ENCODE results near the gene RDH5. TPM values are rescaled to one million over a fixed set of nuclear protein-coding genes. Genes with fewer than 3 reads are reported as not detected.
A peak's percentile ranks its signal among the peaks of the same experiment; 100 is the strongest.

RDH5 gene
- total RNA-seq, 1 experiment from 2014 or later: 6.0 TPM

DNA sequence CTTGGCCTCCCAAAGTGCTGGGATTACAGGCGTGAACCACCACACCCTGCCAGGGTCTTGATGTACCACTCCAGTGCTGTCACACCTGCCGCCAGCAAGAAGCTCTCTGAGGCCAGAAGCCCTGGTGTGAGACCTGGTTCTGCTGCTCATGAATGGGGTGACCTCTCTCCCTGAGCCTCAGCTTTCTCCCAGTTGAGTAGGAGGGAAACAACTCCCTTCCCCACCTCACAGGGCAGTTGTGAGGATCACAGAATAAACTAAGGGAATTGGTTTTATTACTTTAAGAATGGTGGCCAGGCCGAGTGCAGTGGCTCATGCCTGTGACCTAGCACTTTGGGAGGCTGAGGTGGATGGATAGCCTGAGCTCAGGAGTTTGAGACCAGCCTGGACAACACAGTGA, 14.4 kb downstream of the RDH5 start:
- TF ChIP-seq, protein P1, sequence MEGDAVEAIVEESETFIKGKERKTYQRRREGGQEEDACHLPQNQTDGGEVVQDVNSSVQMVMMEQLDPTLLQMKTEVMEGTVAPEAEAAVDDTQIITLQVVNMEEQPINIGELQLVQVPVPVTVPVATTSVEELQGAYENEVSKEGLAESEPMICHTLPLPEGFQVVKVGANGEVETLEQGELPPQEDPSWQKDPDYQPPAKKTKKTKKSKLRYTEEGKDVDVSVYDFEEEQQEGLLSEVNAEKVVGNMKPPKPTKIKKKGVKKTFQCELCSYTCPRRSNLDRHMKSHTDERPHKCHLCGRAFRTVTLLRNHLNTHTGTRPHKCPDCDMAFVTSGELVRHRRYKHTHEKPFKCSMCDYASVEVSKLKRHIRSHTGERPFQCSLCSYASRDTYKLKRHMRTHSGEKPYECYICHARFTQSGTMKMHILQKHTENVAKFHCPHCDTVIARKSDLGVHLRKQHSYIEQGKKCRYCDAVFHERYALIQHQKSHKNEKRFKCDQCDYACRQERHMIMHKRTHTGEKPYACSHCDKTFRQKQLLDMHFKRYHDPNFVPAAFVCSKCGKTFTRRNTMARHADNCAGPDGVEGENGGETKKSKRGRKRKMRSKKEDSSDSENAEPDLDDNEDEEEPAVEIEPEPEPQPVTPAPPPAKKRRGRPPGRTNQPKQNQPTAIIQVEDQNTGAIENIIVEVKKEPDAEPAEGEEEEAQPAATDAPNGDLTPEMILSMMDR (IDR thresholded peaks at IDR 0.05; ENCODE audit: insufficient read depth in 1 of 2, low read depth in 1 of 2, low read length in 1 of 2, severe bottlenecking in 1 of 2, unreplicated experiment in 1 of 2): no peak
- Histone ChIP-seq H3K36me3 (ENCODE audit: control insufficient read depth, insufficient read depth, low read length) (no peaks in the 10 kb centered on the region), H3K4me3 (ENCODE audit: low read depth, low read length) (no peak overlapping the region), H3K9me3 (no peaks in the 10 kb centered on the region), H3K4me1 (peaks cover 16% of the 10 kb centered on the region), H3K27me3 (replicated peaks; ENCODE audit: control insufficient read depth, insufficient read depth, low read length) (no peaks in the 10 kb centered on the region)
- Mint-ChIP-seq H3K4me1 (ENCODE audit: low read depth, unreplicated experiment) (peaks cover 27% of the 10 kb centered on the region), H3K4me3 (ENCODE audit: unreplicated experiment) (no peak overlapping the region), H3K27me3 (ENCODE audit: insufficient read depth, unreplicated experiment) (no peaks in the 10 kb centered on the region), H3K36me3 (ENCODE audit: insufficient read depth, unreplicated experiment) (peaks cover 6% of the 10 kb centered on the region), H3K9me3 (ENCODE audit: unreplicated experiment) (no peaks in the 10 kb centered on the region), H3K27ac (ENCODE audit: unreplicated experiment) (no peak overlapping the region)
- CTCF ChIA-PET: no interaction called here
- BruUV-seq (replicated peaks): no TSS peak
- no peak for DNase-seq
- POLR2A ChIA-PET: no interaction called here
- intact Hi-C loops (cut with micrococcal nuclease; ENCODE audit: unreplicated experiment): no loop called here

- peaks cover 11% of the 10 kb centered on the region for H3K4me1 ChIP-seq
- ChIA-PET CTCF (interaction anchor here (0.5 to 3.8 kb wide), 3 partner anchors 11 to 54 kb away, joined by 3 to 35 read pairs (median 21); a partner anchor contains a TSS), POLR2A (no interaction called here)
- H3K4me1 Mint-ChIP-seq (ENCODE audit: low read depth, unreplicated experiment): peaks cover 16% of the 10 kb centered on the region
- H3K9me3 Mint-ChIP-seq (ENCODE audit: unreplicated experiment): no peaks in the 10 kb centered on the region
- no peaks in the 10 kb centered on the region for H3K27me3 ChIP-seq (replicated peaks; ENCODE audit: control insufficient read depth, insufficient read depth, low read length)
- no peaks in the 10 kb centered on the region for H3K36me3 Mint-ChIP-seq (ENCODE audit: insufficient read depth, unreplicated experiment)
- no peaks in the 10 kb centered on the region for H3K27me3 Mint-ChIP-seq (ENCODE audit: insufficient read depth, unreplicated experiment)
- no peak overlapping the region for H3K4me3 ChIP-seq (ENCODE audit: low read depth, low read length)
- H3K27ac Mint-ChIP-seq (ENCODE audit: unreplicated experiment): no peak overlapping the region
- intact Hi-C loops (cut with micrococcal nuclease; ENCODE audit: unreplicated experiment): no loop called here
- DNase-seq: no peak
- H3K36me3 ChIP-seq (ENCODE audit: control insufficient read depth, insufficient read depth, low read length): no peaks in the 10 kb centered on the region
- no peaks in the 10 kb centered on the region for H3K9me3 ChIP-seq
- no peak overlapping the region for H3K4me3 Mint-ChIP-seq (ENCODE audit: unreplicated experiment)
- TF ChIP-seq, protein P1 (IDR thresholded peaks at IDR 0.05; ENCODE audit: insufficient read depth in 1 of 2, low read depth in 1 of 2, low read length in 1 of 2, severe bottlenecking in 1 of 2, unreplicated experiment in 1 of 2): no peak
- BruUV-seq (replicated peaks): no TSS peak
Observed at GRCh38 chr12:55736076-55736475, 15.9 kb downstream of the RDH5 start.

- no peaks in the 10 kb centered on the region for H3K36me3 ChIP-seq (ENCODE audit: control insufficient read depth, insufficient read depth, low read length)
- intact Hi-C loops (cut with micrococcal nuclease; ENCODE audit: unreplicated experiment): loop anchor here (1.0 kb wide), 3 partner anchors 13 to 78 kb away; a partner anchor contains a TSS
- BruUV-seq (replicated peaks): no TSS peak
- no peaks in the 10 kb centered on the region for H3K27me3 ChIP-seq (replicated peaks; ENCODE audit: control insufficient read depth, insufficient read depth, low read length)
- H3K4me3 ChIP-seq (ENCODE audit: low read depth, low read length): no peak overlapping the region
- DNase-seq: peak; percentile 81 to 85
- Mint-ChIP-seq H3K4me3 (ENCODE audit: unreplicated experiment) (peak overlapping the region; percentile 77), H3K27me3 (ENCODE audit: insufficient read depth, unreplicated experiment) (no peaks in the 10 kb centered on the region), H3K4me1 (ENCODE audit: low read depth, unreplicated experiment) (peaks cover 18% of the 10 kb centered on the region), H3K9me3 (ENCODE audit: unreplicated experiment) (no peaks in the 10 kb centered on the region), H3K36me3 (ENCODE audit: insufficient read depth, unreplicated experiment) (no peaks in the 10 kb centered on the region), H3K27ac (ENCODE audit: unreplicated experiment) (no peak overlapping the region)
- ChIA-PET CTCF (interaction anchor here (0.5 to 3.8 kb wide), 17 partner anchors 8 to 466 kb away, joined by 3 to 37 read pairs (median 11); partner anchors contain the start of genes CD63, DNAJC14, ORMDL2 and PYM1), POLR2A (no interaction called here)
- TF ChIP-seq, protein P1 (IDR thresholded peaks at IDR 0.05; ENCODE audit: insufficient read depth in 1 of 2, low read depth in 1 of 2, low read length in 1 of 2, severe bottlenecking in 1 of 2, unreplicated experiment in 1 of 2): peak; percentile 67 to 81
- H3K9me3 ChIP-seq: no peaks in the 10 kb centered on the region
- H3K4me1 ChIP-seq: peaks cover 11% of the 10 kb centered on the region
Observed at GRCh38 chr12:55736780-55737580, 16.8 kb downstream of the RDH5 start.
